ENCODE data around the gene SAP130. TPM values are rescaled to one million over a fixed set of nuclear protein-coding genes. Genes with fewer than 3 reads are reported as not detected.
A peak's percentile ranks its signal among the peaks of the same experiment; 100 is the strongest.

Gene SAP130
- total RNA-seq, 2 donors from 2014 or later, result 31.2 to 35.3 TPM

GRCh38 chr2:128004509-128004908 lies 23.4 kb downstream of the SAP130 start:
- DNase-seq (ENCODE audit: low spot score) (no peak), ATAC-seq (no peak)
- H3K4me3 Mint-ChIP-seq, result no peak overlapping the region
- H3K27me3 Mint-ChIP-seq, result no peaks in the 10 kb centered on the region
- H3K9me3 Mint-ChIP-seq, result no peaks in the 10 kb centered on the region
- peaks cover 6% of the 10 kb centered on the region in 2 donors for H3K4me1 Mint-ChIP-seq (ENCODE audit: low read depth in 2 of 2)
- peaks cover 32% of the 10 kb centered on the region for H3K36me3 Mint-ChIP-seq
- peak overlapping the region in 1 of 2 donors; percentile 1 for H3K27ac Mint-ChIP-seq

GRCh38 chr2:128003463-128003862 lies 24.4 kb downstream of the SAP130 start:
- DNase-seq (ENCODE audit: low spot score) (no peak), ATAC-seq (no peak)
- Mint-ChIP-seq H3K36me3 (peaks cover 29% of the 10 kb centered on the region), H3K4me3 (no peak overlapping the region), H3K27ac (no peak overlapping the region), H3K9me3 (no peaks in the 10 kb centered on the region), H3K4me1 (ENCODE audit: low read depth in 2 of 2) (peaks cover 6% of the 10 kb centered on the region in 2 donors), H3K27me3 (no peaks in the 10 kb centered on the region)

- H3K27ac Mint-ChIP-seq, result no peak overlapping the region
- H3K27me3 Mint-ChIP-seq, result no peaks in the 10 kb centered on the region
- H3K36me3 Mint-ChIP-seq, result peaks cover 25% of the 10 kb centered on the region
- DNase-seq (ENCODE audit: low spot score) (no peak), ATAC-seq (no peak)
- no peaks in the 10 kb centered on the region for H3K4me1 Mint-ChIP-seq (ENCODE audit: low read depth in 2 of 2)
- H3K9me3 Mint-ChIP-seq, result no peaks in the 10 kb centered on the region
- H3K4me3 Mint-ChIP-seq, result no peak overlapping the region
These were observed 31.7 kb downstream of the SAP130 start for GRCh38 chr2:127996160-127996559.

DNA sequence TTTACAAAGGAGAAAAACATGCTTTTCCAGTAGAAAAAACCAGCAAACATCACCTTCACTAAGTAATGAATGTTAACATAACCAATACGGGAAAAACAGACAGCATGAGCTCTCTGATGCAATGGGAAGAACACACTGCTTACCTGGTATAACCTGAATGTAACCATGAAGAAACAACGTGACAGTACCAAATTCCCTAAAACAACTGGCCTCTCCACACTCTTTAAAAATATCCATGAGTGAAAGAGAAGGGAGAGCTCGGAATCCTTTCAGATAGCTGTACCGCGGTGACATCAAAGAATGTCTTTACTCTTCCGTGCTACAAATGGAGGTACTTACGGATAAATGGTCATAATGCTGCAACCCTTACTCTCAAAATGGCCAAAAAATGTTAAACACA lies 32.1 kb downstream of the SAP130 start:
- Mint-ChIP-seq H3K4me1 (ENCODE audit: low read depth in 2 of 2) (no peaks in the 10 kb centered on the region), H3K27ac (no peak overlapping the region), H3K36me3 (peaks cover 25% of the 10 kb centered on the region), H3K27me3 (no peaks in the 10 kb centered on the region), H3K4me3 (no peak overlapping the region), H3K9me3 (no peaks in the 10 kb centered on the region)
- DNase-seq (ENCODE audit: low spot score) (no peak), ATAC-seq (no peak)

DNA sequence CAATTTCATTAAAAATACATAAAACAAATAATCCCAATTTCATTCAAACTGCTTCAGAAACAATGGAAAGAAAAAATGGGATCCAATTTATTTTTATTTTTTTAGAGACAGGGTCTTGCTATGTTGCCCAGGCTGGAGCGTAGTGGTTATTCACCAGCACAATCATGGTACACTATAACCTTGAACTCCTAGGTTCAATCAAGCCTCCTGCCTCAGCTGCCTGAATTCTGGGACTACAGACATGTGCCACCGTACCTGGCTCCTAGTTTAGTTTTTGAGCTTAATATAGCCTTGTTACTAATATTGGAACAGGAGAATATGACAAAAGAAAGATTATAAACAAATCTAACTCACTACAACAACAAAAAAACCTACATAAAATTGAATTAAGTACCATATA lies 34.2 kb downstream of the SAP130 start:
- H3K36me3 Mint-ChIP-seq, result peaks cover 22% of the 10 kb centered on the region
- no peaks in the 10 kb centered on the region for H3K9me3 Mint-ChIP-seq
- DNase-seq (ENCODE audit: low spot score), result no peak
- no peaks in the 10 kb centered on the region for H3K4me1 Mint-ChIP-seq (ENCODE audit: low read depth in 2 of 2)
- no peak overlapping the region for H3K4me3 Mint-ChIP-seq
- no peak overlapping the region for H3K27ac Mint-ChIP-seq
- no peaks in the 10 kb centered on the region for H3K27me3 Mint-ChIP-seq
- no peak for ATAC-seq

DNA sequence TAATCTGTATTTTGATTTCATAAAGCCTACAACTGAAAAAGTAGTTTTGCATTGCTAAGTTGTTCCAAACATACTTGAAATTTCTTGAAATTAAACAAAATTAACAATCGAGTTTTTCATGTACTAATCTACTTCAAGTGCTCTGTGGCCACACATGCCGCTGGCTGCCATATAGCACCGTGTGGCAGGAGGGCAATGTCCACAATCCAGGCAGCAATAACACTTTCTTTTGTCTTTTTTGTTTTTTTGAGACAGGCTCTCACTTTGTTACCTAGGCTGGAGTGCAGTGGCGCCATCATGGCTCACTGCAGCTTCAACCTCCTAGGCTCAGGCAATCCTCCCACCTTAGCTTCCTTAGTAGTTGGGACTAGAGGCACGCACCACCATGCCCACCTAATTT lies 36.1 kb downstream of the SAP130 start:
- H3K9me3 Mint-ChIP-seq, result no peaks in the 10 kb centered on the region
- no peaks in the 10 kb centered on the region for H3K27me3 Mint-ChIP-seq
- H3K4me1 Mint-ChIP-seq (ENCODE audit: low read depth in 2 of 2), result peaks cover 0 to under 1% of the 10 kb centered on the region in 2 donors
- no peak for ATAC-seq
- no peak overlapping the region for H3K4me3 Mint-ChIP-seq
- H3K27ac Mint-ChIP-seq, result no peak overlapping the region
- no peak for DNase-seq (ENCODE audit: low spot score)
- H3K36me3 Mint-ChIP-seq, result peaks cover 15% of the 10 kb centered on the region

DNA sequence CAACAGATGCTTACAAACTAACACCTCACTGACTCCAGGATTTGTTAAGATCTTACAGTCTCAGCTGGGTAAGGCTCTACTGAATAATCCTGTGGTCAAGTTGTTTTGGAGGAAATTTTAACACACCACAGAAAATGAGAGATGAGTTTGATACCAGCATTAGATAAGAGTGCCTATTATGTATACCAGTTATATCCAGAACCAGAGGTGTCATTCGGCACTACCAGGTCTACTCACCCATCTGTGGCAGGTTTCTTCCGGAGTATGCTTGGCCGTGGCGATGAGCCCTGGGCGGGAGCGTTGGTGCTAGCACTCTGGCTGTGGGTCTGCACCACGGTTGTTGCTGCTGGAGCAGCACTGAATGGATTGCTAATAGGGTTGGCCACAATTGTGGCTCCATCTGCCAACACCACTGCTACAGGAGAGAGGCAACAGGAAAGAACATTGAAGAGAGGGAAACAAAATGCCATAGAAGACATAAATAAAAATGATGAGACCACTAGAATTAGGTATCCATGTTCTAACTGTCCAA lies 41.2 kb downstream of the SAP130 start:
- Mint-ChIP-seq H3K4me1 (ENCODE audit: low read depth in 2 of 2) (peaks cover 0 to 7% of the 10 kb centered on the region in 2 donors), H3K9me3 (no peaks in the 10 kb centered on the region), H3K36me3 (peaks cover 36% of the 10 kb centered on the region), H3K27ac (no peak overlapping the region), H3K4me3 (no peak overlapping the region), H3K27me3 (no peaks in the 10 kb centered on the region)
- ATAC-seq, result no peak
- no peak for DNase-seq (ENCODE audit: low spot score)

- peaks cover 36% of the 10 kb centered on the region for H3K36me3 Mint-ChIP-seq
- no peaks in the 10 kb centered on the region for H3K9me3 Mint-ChIP-seq
- peaks cover 0 to 7% of the 10 kb centered on the region in 2 donors for H3K4me1 Mint-ChIP-seq (ENCODE audit: low read depth in 2 of 2)
- ATAC-seq (no peak), DNase-seq (ENCODE audit: low spot score) (no peak)
- no peak overlapping the region for H3K27ac Mint-ChIP-seq
- no peaks in the 10 kb centered on the region for H3K27me3 Mint-ChIP-seq
- no peak overlapping the region for H3K4me3 Mint-ChIP-seq
These were observed 42.1 kb downstream of the SAP130 start for GRCh38 chr2:127985735-127986134.

DNA sequence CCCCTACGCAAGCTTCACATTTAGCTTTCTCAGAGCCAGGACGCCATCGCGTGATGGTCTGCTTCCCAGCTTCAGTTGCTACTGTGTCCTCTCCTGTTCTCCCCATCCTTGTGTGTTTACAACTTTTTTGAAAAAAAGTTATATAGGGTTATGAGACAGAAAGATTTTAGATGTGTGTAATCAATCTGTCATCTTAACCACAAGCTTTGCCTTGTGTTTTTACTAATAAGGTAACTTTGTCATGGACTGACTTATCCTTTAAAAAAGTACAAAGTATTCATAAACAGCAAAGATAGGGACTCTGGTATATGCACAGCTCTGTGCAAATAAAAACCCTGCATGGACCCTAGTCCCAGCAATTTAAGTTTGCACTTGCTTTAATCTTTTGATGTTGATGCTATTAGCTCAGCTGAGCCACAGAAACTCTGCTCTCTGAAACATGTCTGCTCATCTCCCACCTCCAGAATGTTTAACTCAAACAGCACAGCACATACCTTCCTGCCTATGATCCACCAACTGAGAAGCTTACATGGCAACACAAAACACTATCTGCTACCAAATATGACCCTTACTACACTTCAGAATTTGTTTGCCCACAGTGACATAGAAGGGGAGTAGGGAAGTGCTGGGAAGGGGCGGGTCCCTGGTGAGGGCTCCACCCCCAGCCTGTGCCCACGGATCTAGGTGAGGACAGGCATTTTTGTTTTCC lies 42.7 kb downstream of the SAP130 start:
- no peaks in the 10 kb centered on the region for H3K9me3 Mint-ChIP-seq
- H3K4me3 Mint-ChIP-seq, result no peak overlapping the region
- H3K36me3 Mint-ChIP-seq, result peaks cover 36% of the 10 kb centered on the region
- DNase-seq (ENCODE audit: low spot score) (no peak), ATAC-seq (no peak)
- peaks cover 0 to 7% of the 10 kb centered on the region in 2 donors for H3K4me1 Mint-ChIP-seq (ENCODE audit: low read depth in 2 of 2)
- H3K27ac Mint-ChIP-seq, result no peak overlapping the region
- no peaks in the 10 kb centered on the region for H3K27me3 Mint-ChIP-seq

DNA sequence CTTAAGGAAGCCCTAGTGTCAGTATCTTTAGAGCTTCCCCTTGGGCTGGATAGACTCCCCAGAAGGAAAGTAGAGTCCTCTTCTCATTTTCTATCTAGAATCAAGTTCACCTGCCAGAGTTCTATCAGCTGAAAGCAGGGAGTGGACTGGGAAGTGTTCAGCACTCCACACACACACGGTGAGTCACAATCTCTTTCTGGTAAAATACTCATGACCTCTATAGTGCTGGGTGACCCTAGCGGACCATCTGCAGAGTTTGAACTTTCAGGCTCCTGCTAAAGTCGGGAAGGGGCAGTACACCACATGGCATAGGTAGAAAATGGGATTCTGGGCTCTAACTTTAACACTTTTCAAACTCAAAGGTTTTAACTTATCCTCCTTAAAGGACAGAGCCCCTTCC lies 43.3 kb downstream of the SAP130 start:
- Mint-ChIP-seq H3K36me3 (peaks cover 36% of the 10 kb centered on the region), H3K9me3 (no peaks in the 10 kb centered on the region), H3K27me3 (no peaks in the 10 kb centered on the region), H3K4me1 (ENCODE audit: low read depth in 2 of 2) (peaks cover 0 to 7% of the 10 kb centered on the region in 2 donors), H3K27ac (no peak overlapping the region), H3K4me3 (no peak overlapping the region)
- no peak for DNase-seq (ENCODE audit: low spot score)
- ATAC-seq, result no peak

DNA sequence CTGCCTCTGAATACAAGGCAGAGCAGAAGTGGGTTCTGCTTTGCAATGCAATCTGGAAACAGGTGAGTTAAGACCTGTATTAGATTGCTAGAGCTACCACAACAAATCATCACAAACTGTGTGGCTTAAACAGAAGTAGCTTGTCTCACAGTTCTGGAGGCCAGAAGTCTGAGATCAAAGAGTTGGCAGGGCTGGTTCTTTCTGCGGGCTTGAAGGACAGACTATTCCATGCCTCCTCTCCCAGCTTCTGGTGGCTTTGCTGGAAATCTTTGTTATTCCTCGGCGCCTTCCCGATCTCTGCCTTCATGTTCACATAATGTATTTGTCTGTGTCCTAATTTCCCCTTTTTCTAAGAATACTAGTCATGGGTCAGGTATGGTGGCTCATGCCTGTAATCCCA lies 58.4 kb downstream of the SAP130 start:
- Mint-ChIP-seq H3K4me3 (no peak overlapping the region), H3K27ac (no peak overlapping the region), H3K4me1 (ENCODE audit: low read depth in 2 of 2) (no peaks in the 10 kb centered on the region), H3K27me3 (no peaks in the 10 kb centered on the region), H3K9me3 (no peaks in the 10 kb centered on the region), H3K36me3 (peaks cover 24% of the 10 kb centered on the region)
- ATAC-seq, result no peak
- DNase-seq (ENCODE audit: low spot score), result no peak

DNA sequence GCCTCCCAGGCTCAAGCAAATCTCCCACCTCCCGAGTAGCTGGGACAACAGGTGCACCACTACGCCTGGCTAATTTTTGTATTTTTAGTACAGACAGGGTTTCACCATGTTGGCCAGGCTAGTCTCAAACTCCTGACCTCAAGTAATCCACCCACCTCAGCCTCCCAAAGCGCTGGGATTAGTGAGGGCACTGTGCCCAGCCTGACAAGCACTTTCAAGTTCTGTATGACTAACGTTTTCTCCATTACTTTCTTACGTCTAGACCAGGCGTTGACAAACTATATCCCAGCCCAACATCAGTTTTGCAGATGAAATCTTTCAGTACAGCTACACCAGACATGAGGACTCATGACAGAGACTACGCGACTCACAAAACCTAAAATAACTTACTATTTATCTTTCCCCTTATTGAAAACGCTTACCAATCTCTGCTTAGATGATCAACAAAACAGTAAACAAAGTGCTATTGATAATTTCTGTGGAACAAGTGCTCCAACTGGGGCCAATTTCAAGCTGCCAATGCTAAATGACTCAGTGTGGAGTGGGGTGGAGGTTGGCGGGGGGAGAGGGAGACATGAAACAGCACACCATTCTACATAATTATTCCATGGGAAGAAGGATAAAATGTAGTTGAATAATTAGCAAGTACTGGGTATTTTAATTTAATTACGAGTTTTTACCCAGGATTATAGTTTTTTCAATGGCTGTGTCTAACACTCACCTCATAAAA lies 59.1 kb downstream of the SAP130 start:
- Mint-ChIP-seq H3K4me1 (ENCODE audit: low read depth in 2 of 2) (no peaks in the 10 kb centered on the region), H3K27me3 (no peaks in the 10 kb centered on the region), H3K4me3 (no peak overlapping the region), H3K27ac (no peak overlapping the region), H3K9me3 (no peaks in the 10 kb centered on the region), H3K36me3 (peaks cover 21% of the 10 kb centered on the region)
- ATAC-seq, result no peak
- DNase-seq (ENCODE audit: low spot score), result no peak

- no peak overlapping the region for H3K4me3 Mint-ChIP-seq
- peaks cover 14% of the 10 kb centered on the region for H3K36me3 Mint-ChIP-seq
- peaks cover 0 to 2% of the 10 kb centered on the region in 2 donors for H3K4me1 Mint-ChIP-seq (ENCODE audit: low read depth in 2 of 2)
- ATAC-seq (no peak), DNase-seq (ENCODE audit: low spot score) (no peak)
- no peaks in the 10 kb centered on the region for H3K9me3 Mint-ChIP-seq
- H3K27ac Mint-ChIP-seq, result no peak overlapping the region
- no peaks in the 10 kb centered on the region for H3K27me3 Mint-ChIP-seq
These were observed 66.1 kb downstream of the SAP130 start for GRCh38 chr2:127961729-127962128.

GRCh38 chr2:127957240-127957639 lies 70.6 kb downstream of the SAP130 start:
- Mint-ChIP-seq H3K9me3 (no peaks in the 10 kb centered on the region), H3K27me3 (no peaks in the 10 kb centered on the region), H3K4me3 (no peak overlapping the region), H3K36me3 (peaks cover 10% of the 10 kb centered on the region), H3K27ac (no peak overlapping the region), H3K4me1 (ENCODE audit: low read depth in 2 of 2) (peaks cover 0 to 5% of the 10 kb centered on the region in 2 donors)
- no peak for ATAC-seq
- no peak for DNase-seq (ENCODE audit: low spot score)
